A673 (cell line): ENCODE data around the gene DDX42.

Experiments
- CTCF ChIP-seq: fragments of 300-800, 200-600 bp; sonication (generic); conservative IDR thresholded peaks from 2 replicates; pipeline ENCODE4 v1.5.1; 2017; ENCODE audit warnings: low read depth, mild to moderate bottlenecking, antibody characterized with exemption, low read length, moderate library complexity, mixed read lengths
- EZH2 ChIP-seq: fragments of 200-600 bp; sonication (generic); IDR thresholded peaks from 2 replicates; pipeline ENCODE4 v1.6.1; 2017; ENCODE audit warnings: borderline replicate concordance, low read depth, mild to moderate bottlenecking, mixed read lengths, antibody characterized with exemption, low read length; ENCODE audit not compliant: poor library complexity, severe bottlenecking

- TF ChIP-seq CTCF = no peak
- TF ChIP-seq EZH2 = no peak
Measured at GRCh38 chr17:63735691-63736090, 38.3 kb upstream of the DDX42 start.
